Nucleus accumbens (tissue), 56 donors: ENCODE measurements around the gene CYP26C1.
"Not testable (repeated sequence)": the region's sequence is repeated elsewhere in the genome, so short reads cannot be mapped to it uniquely, and the experiment has no call there.

Source experiments
- DNase-seq, 56 donors: peaks; one replicate each; lab custom pipeline; 2025; lab: John Stamatoyannopoulos, UW

CYP26C1 gene

GRCh38 chr10:93075369-93076221 lies 15.0 kb downstream of the CYP26C1 start:
- no peak for DNase-seq

- DNase-seq: no peak
These were observed 16.3 kb downstream of the CYP26C1 start for GRCh38 chr10:93076871-93077270.

GRCh38 chr10:93077860-93078337 lies 17.3 kb downstream of the CYP26C1 start:
- DNase-seq: no peak

GRCh38 chr10:93079663-93080349 lies 19.2 kb downstream of the CYP26C1 start:
- DNase-seq: no peak

GRCh38 chr10:93080350-93081046 lies 19.9 kb downstream of the CYP26C1 start:
- DNase-seq: peak in 27 of 56 donors; percentile 4 to 67 (median 23)

GRCh38 chr10:93081318-93081717 lies 20.7 kb downstream of the CYP26C1 start:
- no peak for DNase-seq

GRCh38 chr10:93081834-93082233 lies 21.2 kb downstream of the CYP26C1 start:
- DNase-seq: no peak

- no peak for DNase-seq
These were observed 23.3 kb downstream of the CYP26C1 start for GRCh38 chr10:93083743-93084539.

GRCh38 chr10:93085272-93085859 lies 24.8 kb downstream of the CYP26C1 start:
- no peak for DNase-seq

GRCh38 chr10:93086289-93086688 lies 25.7 kb downstream of the CYP26C1 start:
- no peak for DNase-seq

- no peak for DNase-seq
These were observed 27.2 kb downstream of the CYP26C1 start for GRCh38 chr10:93087846-93088245.

GRCh38 chr10:93088466-93088865 lies 27.9 kb downstream of the CYP26C1 start:
- no peak for DNase-seq

GRCh38 chr10:93090619-93091018 lies 30.0 kb downstream of the CYP26C1 start:
- DNase-seq: no peak

GRCh38 chr10:93091960-93092359 lies 31.4 kb downstream of the CYP26C1 start:
- no peak for DNase-seq

GRCh38 chr10:93095225-93095624 lies 34.6 kb downstream of the CYP26C1 start:
- DNase-seq: no peak

GRCh38 chr10:93096901-93097300 lies 36.3 kb downstream of the CYP26C1 start:
- no peak for DNase-seq

GRCh38 chr10:93097386-93097785 lies 36.8 kb downstream of the CYP26C1 start:
- DNase-seq: no peak

- DNase-seq: no peak
These were observed 38.2 kb downstream of the CYP26C1 start for GRCh38 chr10:93098816-93099215.

GRCh38 chr10:93099670-93100069 lies 39.1 kb downstream of the CYP26C1 start:
- no peak for DNase-seq

- not testable (repeated sequence) for DNase-seq
These were observed 40.5 kb downstream of the CYP26C1 start for GRCh38 chr10:93101148-93101547.
